HEK293T (cell line): Measurements from ENCODE around the gene ADGRB3.
"Not testable (repeated sequence)": the region's sequence is repeated elsewhere in the genome, so short reads cannot be mapped to it uniquely, and the experiment has no call there.

Experiments used
- CTCF ChIA-PET: fragments of 350-600 bp; formaldehyde crosslinking; extraction: SDS; loops from one replicate; lab custom pipeline; 2021; ENCODE audit warnings: antibody characterized with exemption, inconsistent platforms; lab: Yijun Ruan, JAX
- POLR2A ChIA-PET: fragments of 350-600 bp; formaldehyde crosslinking; extraction: SDS; loops from one replicate; lab custom pipeline; 2020; ENCODE audit warnings: antibody characterized with exemption, inconsistent platforms; lab: Yijun Ruan, JAX
- DNase-seq: peaks from one replicate; pipeline ENCODE4 v3.0.0; 2012; ENCODE audit warnings: mixed read lengths; ENCODE audit errors: extremely low spot score
- ARNT ChIP-seq: fragments of 450-650 bp; IDR thresholded peaks from 2 replicates; pipeline ENCODE4 v1.6.1; 2017; ENCODE audit warnings: mild to moderate bottlenecking
- BHLHE40 ChIP-seq: fragments of 450-650 bp; IDR thresholded peaks from 2 replicates; pipeline ENCODE4 v1.6.1; 2016; ENCODE audit warnings: mild to moderate bottlenecking, moderate library complexity, borderline replicate concordance
- CTBP1 ChIP-seq: fragments of 450-650 bp; IDR thresholded peaks from 2 replicates; pipeline ENCODE4 v1.6.1; 2016; ENCODE audit warnings: borderline replicate concordance
- ELF4 ChIP-seq: fragments of 450-650 bp; IDR thresholded peaks from 2 replicates; pipeline ENCODE4 v1.6.1; 2017; ENCODE audit warnings: antibody characterized with exemption
- FOXA1 ChIP-seq: fragments of 450-650 bp; IDR thresholded peaks from 2 replicates; pipeline ENCODE4 v1.6.1; 2016; ENCODE audit warnings: mild to moderate bottlenecking
- FOXK2 ChIP-seq: fragments of 450-650 bp; IDR thresholded peaks from 2 replicates; pipeline ENCODE4 v1.6.1; 2016; ENCODE audit warnings: mild to moderate bottlenecking
- FOXM1 ChIP-seq: fragments of 450-650 bp; IDR thresholded peaks from 2 replicates; pipeline ENCODE4 v1.6.1; 2017; ENCODE audit warnings: mild to moderate bottlenecking, borderline replicate concordance
- HDGF ChIP-seq: fragments of 450-650 bp; IDR thresholded peaks from 2 replicates; pipeline ENCODE4 v1.6.1; 2017; ENCODE audit warnings: antibody characterized with exemption, borderline replicate concordance
- L3MBTL2 ChIP-seq: fragments of 450-650 bp; conservative IDR thresholded peaks from 2 replicates; pipeline ENCODE4 v1.6.1; 2016; ENCODE audit warnings: mild to moderate bottlenecking
- LEF1 ChIP-seq: fragments of 450-650 bp; IDR thresholded peaks from 2 replicates; pipeline ENCODE4 v1.6.1; 2017; ENCODE audit warnings: mild to moderate bottlenecking, borderline replicate concordance
- NFRKB ChIP-seq: fragments of 450-650 bp; IDR thresholded peaks from 2 replicates; pipeline ENCODE4 v1.6.1; 2016; ENCODE audit warnings: mild to moderate bottlenecking, moderate library complexity
- PKNOX1 ChIP-seq: fragments of 450-650 bp; IDR thresholded peaks from 2 replicates; pipeline ENCODE4 v1.6.1; 2016
- SP1 ChIP-seq: fragments of 450-650 bp; IDR thresholded peaks from 2 replicates; pipeline ENCODE4 v1.6.1; 2017
- SUZ12 ChIP-seq: fragments of 450-650 bp; IDR thresholded peaks from 2 replicates; pipeline ENCODE4 v1.6.1; 2016; ENCODE audit warnings: mild to moderate bottlenecking
- TARDBP ChIP-seq: fragments of 450-650 bp; IDR thresholded peaks from 2 replicates; pipeline ENCODE4 v1.6.1; 2016
- ZNF384 ChIP-seq: fragments of 450-650 bp; IDR thresholded peaks from 2 replicates; pipeline ENCODE4 v1.6.1; 2016

Gene ADGRB3

GRCh38 chr6:69422020-69422419 lies 786.9 kb downstream of the ADGRB3 start:
- ChIA-PET CTCF (no interaction called here), POLR2A (no interaction called here)
- DNase-seq, result no peak
- no peak for TF ChIP-seq FOXK2

GRCh38 chr6:69422475-69422874 lies 787.4 kb downstream of the ADGRB3 start:
- no peak for DNase-seq
- no peak for TF ChIP-seq FOXK2
- no peak for TF ChIP-seq ELF4
- TF ChIP-seq TARDBP, result no peak
- TF ChIP-seq PKNOX1, result no peak
- TF ChIP-seq L3MBTL2, result no peak
- POLR2A ChIA-PET, result no interaction called here
- CTCF ChIA-PET, result no interaction called here

GRCh38 chr6:69423785-69424184 lies 788.7 kb downstream of the ADGRB3 start:
- ChIA-PET CTCF (no interaction called here), POLR2A (no interaction called here)
- TF ChIP-seq LEF1 (no peak), FOXA1 (no peak), SP1 (no peak), ELF4 (no peak), SUZ12 (no peak), NFRKB (no peak), FOXM1 (no peak), CTBP1 (no peak), PKNOX1 (no peak), FOXK2 (no peak), HDGF (no peak), TARDBP (no peak), BHLHE40 (no peak), ARNT (no peak), ZNF384 (no peak), L3MBTL2 (no peak)
- no peak for DNase-seq

GRCh38 chr6:69424581-69424980 lies 789.5 kb downstream of the ADGRB3 start:
- CTCF ChIA-PET, result no interaction called here
- DNase-seq, result no peak
- TF ChIP-seq NFRKB (no peak), ZNF384 (no peak), L3MBTL2 (no peak), ARNT (no peak), LEF1 (no peak), SUZ12 (no peak), BHLHE40 (no peak)

GRCh38 chr6:69427882-69428281 lies 792.8 kb downstream of the ADGRB3 start:
- DNase-seq, result no peak
- ChIA-PET CTCF (no interaction called here), POLR2A (no interaction called here)
- TF ChIP-seq FOXK2 (no peak), PKNOX1 (no peak), HDGF (no peak), FOXM1 (no peak), ARNT (no peak), FOXA1 (no peak), NFRKB (no peak), LEF1 (no peak), ELF4 (no peak), TARDBP (no peak), L3MBTL2 (no peak), ZNF384 (no peak), BHLHE40 (no peak), SUZ12 (no peak), SP1 (no peak), CTBP1 (no peak)

More at GRCh38 chr6:69424581-69424980, 789.5 kb downstream of the ADGRB3 start:
- POLR2A ChIA-PET, result no interaction called here

GRCh38 chr6:69432168-69432567 lies 797.1 kb downstream of the ADGRB3 start:
- CTCF ChIA-PET, POLR2A ChIA-PET, DNase-seq: not testable (repeated sequence)

GRCh38 chr6:69433116-69433515 lies 798.0 kb downstream of the ADGRB3 start:
- CTCF ChIA-PET, DNase-seq, POLR2A ChIA-PET: not testable (repeated sequence)

- DNase-seq, result no peak
- no peak for TF ChIP-seq BHLHE40
- ChIA-PET POLR2A (no interaction called here), CTCF (no interaction called here)
Measured at GRCh38 chr6:69438113-69438512, 803.0 kb downstream of the ADGRB3 start.
